OCI-LY3 (cell line): ENCODE data around the gene TXK.

Experiments
- CTCF ChIP-seq: fragments of 200-600, 300-600 bp; sonication (generic); IDR thresholded peaks from 2 replicates; pipeline ENCODE4 v1.5.1; 2014; ENCODE audit warnings: antibody characterized with exemption, low read length, low read depth
- EZH2phosphoT487 ChIP-seq: fragments of 200-600 bp; shearing (Covaris generic); IDR thresholded peaks from 2 replicates; pipeline ENCODE4 v1.6.1; 2018; ENCODE audit warnings: antibody characterized with exemption, mixed run types, low read depth

- TF ChIP-seq EZH2phosphoT487 (no peak), CTCF (no peak)
These were observed 35.6 kb upstream of the TXK start for GRCh38 chr4:48169636-48170035.
